ENCODE data around the gene CACNA1I. TPM values are rescaled to one million over a fixed set of nuclear protein-coding genes. Genes with fewer than 3 reads are reported as not detected.

Gene CACNA1I
- polyA plus RNA-seq, 1 of the 3 experiments (the other 2 are of a cell fraction): not detected

- no peak overlapping the region for H3K4me3 ChIP-seq (ENCODE audit: low read depth in 2 of 2, low read length in 1 of 2)
- no peak overlapping the region for H3K4me2 ChIP-seq
- H3K4me1 ChIP-seq (ENCODE audit: control insufficient read depth in 1 of 2, insufficient read depth in 2 of 2, low read depth in 1 of 2, low read length in 1 of 2): no peaks in the 10 kb centered on the region
- no peaks in the 10 kb centered on the region for H4K20me1 ChIP-seq (ENCODE audit: insufficient read depth)
- 73% methylated on average over 5 of the region's 7 CpGs for WGBS (ENCODE audit: low lambda C conversion rate)
- H3K27me3 ChIP-seq (ENCODE audit: insufficient read depth): no peaks in the 10 kb centered on the region
- H3K9ac ChIP-seq: no peak overlapping the region
- no peaks in the 10 kb centered on the region for H3K79me2 ChIP-seq (ENCODE audit: insufficient read depth)
- no peaks in the 10 kb centered on the region for H3K36me3 ChIP-seq (replicated peaks in 1 of 2; ENCODE audit: control insufficient read depth in 1 of 2, insufficient read depth in 2 of 2, low read length in 1 of 2)
- no peaks in the 10 kb centered on the region for H3K9me3 ChIP-seq
- no peaks in the 10 kb centered on the region for H3K9me2 ChIP-seq
- POLR2A ChIA-PET: no interaction called here
- no peak for DNase-seq
- no peak for TF ChIP-seq FOSL2 (IDR thresholded peaks at IDR 0.05; ENCODE audit: borderline replicate concordance, low read depth)
- TF ChIP-seq ZBTB33 (IDR thresholded peaks at IDR 0.05; ENCODE audit: borderline replicate concordance, low read depth): no peak
- no peak for TF ChIP-seq NRF1 (IDR thresholded peaks at IDR 0.05; ENCODE audit: low read depth, low read length)
- TF ChIP-seq NFIC (IDR thresholded peaks at IDR 0.05; ENCODE audit: borderline replicate concordance): no peak
- TF ChIP-seq YY1 (IDR thresholded peaks at IDR 0.05; ENCODE audit: low read depth): no peak
- TF ChIP-seq JUND (IDR thresholded peaks at IDR 0.05): no peak
- no peak for TF ChIP-seq MEF2A (IDR thresholded peaks at IDR 0.05; ENCODE audit: borderline replicate concordance, low read depth)
- no peak for TF ChIP-seq MAX (IDR thresholded peaks at IDR 0.05; ENCODE audit: low read depth)
- no peak for TF ChIP-seq GATA2 (CRISPR knock-in tag; IDR thresholded peaks at IDR 0.05)
- no peak for TF ChIP-seq MXI1 (IDR thresholded peaks at IDR 0.05; ENCODE audit: low read depth, low read length)
- CTCF ChIA-PET: no interaction called here
- no peak overlapping the region for H3K27ac ChIP-seq (ENCODE audit: low read depth in 2 of 2, low read length in 1 of 2)
- no peaks in the 10 kb centered on the region for H3F3A ChIP-seq (replicated peaks; ENCODE audit: insufficient read depth)
- no peak overlapping the region for H2AFZ ChIP-seq (ENCODE audit: low read depth)
These were observed 104.0 kb downstream of the CACNA1I start for GRCh38 chr22:39674536-39674935.

GRCh38 chr22:39675947-39676346, 105.4 kb downstream of the CACNA1I start:
- POLR2A ChIA-PET: no interaction called here
- CTCF ChIA-PET: no interaction called here
- TF ChIP-seq IRF3 (IDR thresholded peaks at IDR 0.05; ENCODE audit: low read depth, low read length) (no peak), USF1 (IDR thresholded peaks at IDR 0.05; ENCODE audit: borderline replicate concordance, low read depth) (no peak), GATA2 (CRISPR knock-in tag; IDR thresholded peaks at IDR 0.05) (no peak), MAX (IDR thresholded peaks at IDR 0.05; ENCODE audit: low read depth) (no peak)
- no peaks in the 10 kb centered on the region for H3F3A ChIP-seq (replicated peaks; ENCODE audit: insufficient read depth)
- H3K9me2 ChIP-seq: no peaks in the 10 kb centered on the region
- H3K9ac ChIP-seq: no peak overlapping the region
- no peaks in the 10 kb centered on the region for H3K9me3 ChIP-seq
- WGBS (ENCODE audit: low lambda C conversion rate): 70% methylated on average over 2 of the region's 10 CpGs
- no peak for DNase-seq
- H3K27me3 ChIP-seq (ENCODE audit: insufficient read depth): no peaks in the 10 kb centered on the region
- no peaks in the 10 kb centered on the region for H3K36me3 ChIP-seq (replicated peaks in 1 of 2; ENCODE audit: control insufficient read depth in 1 of 2, insufficient read depth in 2 of 2, low read length in 1 of 2)
- no peak overlapping the region for H2AFZ ChIP-seq (ENCODE audit: low read depth)
- no peak overlapping the region for H3K27ac ChIP-seq (ENCODE audit: low read depth in 2 of 2, low read length in 1 of 2)
- H4K20me1 ChIP-seq (ENCODE audit: insufficient read depth): no peaks in the 10 kb centered on the region
- H3K79me2 ChIP-seq (ENCODE audit: insufficient read depth): no peaks in the 10 kb centered on the region
- H3K4me3 ChIP-seq (ENCODE audit: low read depth in 2 of 2, low read length in 1 of 2): no peak overlapping the region
- no peak overlapping the region for H3K4me2 ChIP-seq
- H3K4me1 ChIP-seq (ENCODE audit: control insufficient read depth in 1 of 2, insufficient read depth in 2 of 2, low read depth in 1 of 2, low read length in 1 of 2): no peaks in the 10 kb centered on the region

All from SK-N-SH (cell line).